ENCODE measurements around the gene RRM2.

The RRM2 gene

DNA sequence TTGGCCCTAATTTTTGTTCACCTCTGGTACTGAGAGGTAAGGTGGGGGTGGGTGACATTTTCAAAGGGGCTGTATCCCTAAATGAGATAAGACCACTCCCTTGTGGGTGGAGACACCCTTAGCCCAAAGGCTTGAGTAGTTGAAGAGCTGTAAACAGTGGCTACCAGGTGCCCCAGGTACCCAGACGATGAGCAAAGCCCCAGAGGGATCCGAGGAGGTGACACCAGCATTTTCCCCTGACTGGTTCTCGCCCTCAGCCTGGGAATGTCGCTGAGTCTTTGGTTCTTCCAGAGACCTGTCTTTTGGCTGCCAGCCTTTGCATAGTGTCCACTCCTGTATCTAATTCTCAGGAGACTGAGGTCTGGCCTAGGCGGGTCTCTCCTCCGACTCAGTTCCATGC, 36.5 kb downstream of the RRM2 start:
- no peak for DNase-seq

DNA sequence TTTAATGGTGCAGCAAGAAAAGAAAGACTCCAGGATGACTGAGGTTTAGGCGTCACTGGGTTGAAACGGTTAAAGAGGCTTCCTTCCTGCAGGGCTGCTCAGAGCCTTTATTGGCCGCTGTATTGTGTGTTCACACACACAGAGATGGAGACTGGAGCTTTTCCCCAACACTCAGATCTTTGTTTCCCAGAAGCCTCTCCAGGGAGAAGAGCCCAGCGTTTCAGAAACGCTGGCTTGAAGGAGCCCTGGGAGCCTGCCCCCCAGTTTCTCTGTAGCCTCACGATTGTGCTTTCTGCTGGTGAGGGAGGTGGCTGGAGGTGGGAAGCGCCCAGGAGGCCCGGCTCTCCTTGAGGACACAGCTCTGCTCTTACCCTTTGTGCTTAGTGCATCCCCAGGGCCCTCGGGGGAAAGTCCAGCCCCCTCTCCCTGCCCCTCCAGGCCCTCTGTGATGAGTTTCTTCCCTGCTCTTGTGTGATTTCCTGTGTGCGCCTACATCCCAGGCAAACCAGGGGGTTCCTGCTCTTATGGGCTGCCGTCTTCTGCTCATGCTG, 37.1 kb downstream of the RRM2 start:
- DNase-seq, result no peak

DNA sequence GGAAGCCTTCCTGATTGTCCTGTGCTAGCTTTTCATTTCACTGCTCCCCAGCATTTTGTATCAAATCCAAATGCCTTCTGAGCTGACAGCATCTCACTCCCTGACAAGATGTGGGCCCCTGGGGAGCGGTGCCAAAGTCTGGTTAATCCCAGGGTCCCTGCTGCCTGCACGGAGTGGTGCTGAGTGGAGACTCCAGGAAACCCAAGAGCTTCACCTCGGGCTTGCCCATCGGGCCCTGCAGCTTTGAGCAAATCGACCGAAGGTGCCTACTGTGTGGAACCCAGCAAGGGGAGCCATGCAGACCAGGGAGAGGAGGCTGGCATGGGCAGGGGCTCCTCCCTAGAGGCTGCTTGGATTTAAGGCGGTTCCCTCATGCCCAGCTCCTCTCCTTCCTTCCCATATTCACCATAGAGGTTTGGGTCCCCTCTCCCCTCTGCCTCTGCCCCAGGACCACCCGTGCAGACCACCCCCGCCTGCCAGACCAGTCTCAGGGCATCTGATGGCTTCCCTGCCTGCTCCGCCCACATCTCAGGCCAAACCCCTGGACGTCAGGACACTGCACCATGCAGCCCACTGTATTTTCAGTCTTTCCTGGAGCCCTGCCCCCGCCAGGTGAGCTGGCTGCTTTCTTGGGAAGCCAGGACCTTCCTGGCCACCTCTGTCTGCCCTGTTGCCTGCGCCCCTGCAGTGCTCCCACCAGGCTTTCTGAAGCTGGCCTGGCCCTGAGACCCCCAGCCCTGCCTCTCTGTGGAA, 37.8 kb downstream of the RRM2 start:
- DNase-seq, result no peak

DNA sequence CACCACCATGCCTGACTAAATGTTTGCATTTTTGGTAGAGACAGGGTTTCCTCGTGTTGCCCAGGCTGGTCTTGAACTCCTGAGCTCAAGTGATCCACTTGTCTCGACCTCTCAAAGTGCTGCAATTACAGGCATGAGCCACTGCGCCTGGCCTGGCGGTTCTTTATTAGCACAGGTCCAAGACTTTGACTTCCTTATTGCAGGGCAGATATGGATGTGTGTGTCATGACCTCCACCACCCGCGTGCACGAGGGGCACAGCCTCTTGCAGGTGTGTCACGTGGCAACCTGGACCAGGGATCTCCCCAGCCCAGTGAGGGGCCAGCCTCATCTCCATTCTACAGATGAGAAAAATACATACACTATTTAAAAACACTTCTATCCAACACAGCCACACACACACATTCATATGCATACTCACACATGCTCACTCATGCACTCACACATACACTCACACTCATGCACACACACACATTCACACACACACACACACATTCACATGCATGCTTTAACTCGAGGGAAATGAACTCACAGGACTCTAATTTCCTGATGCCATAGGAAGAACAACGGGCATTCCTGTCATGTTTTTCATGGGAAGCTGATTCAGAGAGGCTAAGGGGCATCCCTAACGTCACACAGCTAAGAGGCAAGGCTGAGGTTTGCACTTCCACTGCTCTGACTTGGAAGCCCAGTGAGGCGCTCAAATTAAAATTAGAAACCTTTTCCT, 38.8 kb downstream of the RRM2 start:
- no peak for DNase-seq

DNA sequence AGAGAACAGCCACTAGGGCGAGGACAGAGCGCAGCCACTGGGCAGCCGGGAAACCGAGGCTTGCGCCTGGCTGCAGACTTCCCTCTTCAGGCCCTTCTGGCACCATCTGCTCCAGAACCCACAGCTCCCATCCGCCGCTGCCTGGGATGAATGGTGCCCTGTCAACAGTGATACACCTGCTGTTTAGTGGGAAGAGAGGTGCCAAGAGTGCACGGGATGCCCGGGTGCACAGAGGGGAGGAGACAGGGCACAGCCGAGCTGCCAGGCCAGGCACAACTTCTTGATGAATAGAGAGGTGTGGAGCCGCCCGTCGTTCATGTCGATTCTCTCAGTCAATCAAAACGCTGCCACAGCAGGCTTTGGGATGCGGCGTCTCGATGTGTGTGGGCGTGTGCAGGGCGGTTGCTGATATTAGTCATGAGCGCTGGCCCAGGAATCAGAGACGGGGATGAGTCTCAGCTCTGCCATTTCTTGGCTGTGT, 39.5 kb downstream of the RRM2 start:
- DNase-seq, result no peak

DNA sequence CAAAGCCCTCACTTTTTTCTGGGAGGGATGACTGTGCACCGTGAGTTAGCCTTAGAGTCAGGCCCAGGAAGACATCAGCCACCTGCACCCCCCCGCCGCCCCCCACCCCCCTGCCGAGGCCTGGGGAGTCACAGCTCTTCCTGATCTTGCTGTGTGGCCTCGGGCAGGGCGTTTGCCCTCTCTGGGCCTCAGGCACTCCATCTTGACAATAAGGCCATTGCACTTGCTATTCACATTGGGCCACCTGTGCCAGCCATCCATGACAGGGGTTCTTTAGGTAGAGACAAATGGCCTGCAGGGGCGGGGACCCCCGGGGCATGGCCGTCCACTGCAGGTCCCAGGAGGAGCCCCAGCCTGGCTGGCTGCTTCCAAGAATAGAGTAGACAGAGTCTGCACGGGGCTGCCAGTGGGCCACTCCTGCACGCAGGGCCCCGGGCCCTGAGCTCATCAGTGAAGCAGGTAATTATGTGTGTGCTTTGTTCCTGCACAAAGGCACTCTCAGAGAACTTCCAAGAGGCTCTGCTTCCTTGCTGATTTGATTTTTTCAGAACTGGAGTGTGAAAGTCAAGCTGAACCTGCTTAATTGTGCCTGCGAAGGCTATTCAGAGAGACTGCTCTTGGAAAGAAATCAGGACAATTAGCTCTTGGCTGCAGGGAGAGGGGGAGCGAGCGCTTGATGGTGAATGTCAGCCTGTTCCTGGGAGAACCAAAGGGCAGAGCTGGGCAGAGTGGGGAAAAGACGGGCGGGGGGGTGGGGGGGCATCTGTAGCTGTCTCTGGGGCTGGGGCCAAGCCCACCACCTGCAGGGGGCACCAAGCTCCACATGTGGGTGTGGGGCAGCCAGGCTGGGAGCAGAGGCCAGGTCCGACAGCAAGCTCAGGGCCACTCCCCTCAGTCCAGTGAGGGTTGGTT, 40.3 kb downstream of the RRM2 start:
- DNase-seq, result no peak

DNA sequence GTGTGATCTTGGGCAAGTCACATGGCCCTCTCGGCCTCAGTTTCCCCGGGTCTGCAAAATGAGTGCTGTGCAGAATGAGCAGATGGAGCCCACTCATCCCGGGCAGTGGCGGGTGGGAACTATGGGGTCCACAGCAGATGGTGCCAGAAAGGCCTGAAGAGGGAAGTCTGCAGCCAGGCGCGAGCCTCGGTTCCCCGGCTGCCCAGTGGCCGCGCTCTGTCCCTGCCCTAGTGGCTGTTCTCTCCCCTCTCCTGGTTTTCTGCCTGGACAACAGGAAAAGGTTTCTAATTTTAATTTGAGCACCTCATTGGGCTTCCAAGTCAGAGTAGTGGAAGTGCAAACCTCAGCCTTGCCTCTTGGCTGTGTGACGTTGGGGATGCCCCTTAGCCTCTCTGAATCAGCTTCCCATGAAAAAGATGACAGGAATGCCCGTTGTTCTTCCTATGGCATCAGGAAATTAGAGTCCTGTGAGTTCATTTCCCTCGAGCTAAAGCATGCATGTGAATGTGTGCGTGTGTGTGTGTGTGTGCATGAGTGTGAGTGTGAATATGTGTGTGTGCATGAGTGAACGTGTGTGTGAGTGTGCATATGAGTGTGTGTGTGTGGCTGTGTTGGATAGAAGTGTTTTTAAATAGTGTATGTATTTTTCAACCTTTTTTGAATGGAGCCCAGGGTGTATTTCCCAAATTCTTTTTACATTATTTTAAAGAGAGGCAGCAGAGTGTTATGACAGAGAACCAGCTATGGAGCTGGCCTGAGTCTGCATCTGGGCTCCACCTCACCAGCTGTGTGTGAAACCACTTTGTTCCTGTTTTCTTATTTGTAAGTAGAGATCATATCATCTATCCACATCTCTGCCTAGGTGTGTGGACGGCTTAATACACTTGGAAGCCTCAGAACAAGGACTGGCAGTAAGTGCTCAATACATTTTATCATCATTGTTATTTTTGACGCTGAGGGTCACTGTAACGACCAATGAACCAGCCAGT, 41.3 kb downstream of the RRM2 start:
- no peak for DNase-seq

DNA sequence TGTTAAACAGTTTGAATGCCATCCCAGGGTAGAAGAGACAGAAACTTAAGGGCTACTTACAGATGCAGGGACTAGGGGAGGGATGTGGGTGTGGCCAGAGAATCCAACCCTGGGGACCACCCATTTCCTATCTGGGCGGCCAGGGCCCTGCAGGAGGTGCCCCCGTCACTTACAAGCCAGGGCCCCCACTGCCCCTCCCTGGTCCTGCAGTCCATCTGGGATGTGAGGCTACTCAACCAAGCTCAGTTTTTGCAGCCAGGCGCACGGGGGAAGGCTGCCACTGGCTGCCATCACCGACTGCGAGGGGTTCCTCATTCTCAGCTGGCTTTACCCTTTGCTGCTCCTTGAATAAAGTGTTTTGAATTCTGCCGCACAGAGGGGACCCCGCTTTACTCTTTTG, 42.1 kb downstream of the RRM2 start:
- DNase-seq, result no peak

DNA sequence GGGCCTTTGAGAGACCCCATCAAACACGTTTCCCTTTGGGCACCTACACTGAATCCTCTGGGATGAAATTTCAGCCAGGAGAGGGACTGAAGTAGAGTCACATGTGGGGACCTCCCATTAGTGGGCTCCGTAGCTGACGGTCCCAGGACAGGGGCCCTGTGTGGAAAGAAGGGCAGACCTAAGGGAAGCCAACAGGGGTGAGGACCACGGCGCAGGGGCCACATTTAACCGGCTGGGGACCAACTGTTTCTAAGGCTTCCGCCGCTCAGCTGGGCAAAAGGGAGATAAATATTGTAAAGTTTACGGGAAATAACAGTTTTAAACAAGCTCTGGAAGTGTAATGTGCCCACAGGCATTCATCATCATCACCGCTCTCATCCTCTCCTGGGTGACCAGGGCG, 42.7 kb downstream of the RRM2 start:
- DNase-seq, result no peak

DNA sequence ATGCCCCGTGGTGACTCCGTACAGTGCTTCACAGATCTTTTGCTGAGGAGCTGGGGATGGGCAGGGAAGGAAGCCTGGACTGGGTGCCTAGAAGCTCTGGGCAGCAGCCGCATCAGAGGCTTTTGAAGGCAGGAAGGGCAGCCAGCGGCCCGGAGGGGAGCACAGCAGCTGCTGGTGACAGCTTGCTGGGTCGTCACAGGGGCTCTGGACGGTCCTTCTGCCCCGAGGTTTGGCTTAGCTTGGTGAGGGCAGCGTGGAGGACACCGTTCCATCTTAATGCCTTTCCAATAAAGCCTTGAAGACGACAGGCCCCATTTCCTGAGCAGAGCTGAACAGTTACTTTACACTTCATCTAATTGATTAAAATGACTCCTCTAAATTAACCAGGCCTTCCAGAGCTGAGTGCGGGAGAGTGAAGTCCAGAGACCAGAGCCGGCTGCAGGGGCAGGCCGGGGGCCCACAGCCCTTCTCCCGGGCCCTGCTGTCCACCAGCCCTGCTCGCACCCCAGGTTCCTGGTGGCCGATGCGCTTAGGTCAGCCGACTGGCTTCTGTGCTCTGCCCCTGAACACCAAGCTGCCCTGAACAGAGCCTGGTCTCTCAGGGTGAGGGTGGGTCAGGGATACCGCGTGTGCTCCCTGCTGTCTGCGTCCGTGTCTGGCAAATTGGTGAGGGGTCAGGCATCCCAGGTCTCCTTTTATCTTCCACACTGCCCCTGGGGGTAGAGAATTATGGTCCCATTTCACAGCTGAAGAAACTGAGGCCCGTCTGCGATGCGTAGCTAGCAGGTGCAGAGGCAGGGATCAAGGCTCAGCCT, 43.5 kb downstream of the RRM2 start:
- DNase-seq, result no peak

DNA sequence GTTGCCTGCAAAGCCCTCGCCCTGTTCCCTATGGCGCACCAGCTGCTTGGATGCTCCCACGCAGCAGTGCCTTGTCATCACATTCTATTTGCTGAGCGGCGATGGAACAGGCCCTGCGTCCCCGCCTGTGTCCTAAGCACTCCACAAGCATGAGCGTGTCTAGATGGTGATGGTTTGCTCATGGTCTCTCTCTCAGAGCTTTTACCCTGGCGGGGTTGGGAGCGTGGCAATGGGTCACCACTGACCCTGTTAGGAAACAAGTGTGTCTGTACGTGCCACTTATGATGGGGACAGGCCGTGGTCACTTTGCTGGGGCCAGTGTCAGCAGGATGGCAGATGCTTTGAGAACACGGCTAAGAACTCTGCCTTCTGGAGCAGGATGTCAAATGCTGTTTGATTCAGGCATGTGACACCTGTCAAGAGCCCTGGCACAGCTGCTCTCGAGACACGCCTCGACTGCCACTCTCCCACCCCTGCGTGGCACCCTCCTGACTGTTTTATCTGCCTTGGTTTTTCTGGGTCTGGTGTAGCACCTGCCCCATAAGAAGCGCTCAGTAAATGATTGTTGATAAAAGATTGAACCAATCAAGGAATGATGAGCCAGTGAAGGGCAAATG, 44.2 kb downstream of the RRM2 start:
- no peak for DNase-seq

DNA sequence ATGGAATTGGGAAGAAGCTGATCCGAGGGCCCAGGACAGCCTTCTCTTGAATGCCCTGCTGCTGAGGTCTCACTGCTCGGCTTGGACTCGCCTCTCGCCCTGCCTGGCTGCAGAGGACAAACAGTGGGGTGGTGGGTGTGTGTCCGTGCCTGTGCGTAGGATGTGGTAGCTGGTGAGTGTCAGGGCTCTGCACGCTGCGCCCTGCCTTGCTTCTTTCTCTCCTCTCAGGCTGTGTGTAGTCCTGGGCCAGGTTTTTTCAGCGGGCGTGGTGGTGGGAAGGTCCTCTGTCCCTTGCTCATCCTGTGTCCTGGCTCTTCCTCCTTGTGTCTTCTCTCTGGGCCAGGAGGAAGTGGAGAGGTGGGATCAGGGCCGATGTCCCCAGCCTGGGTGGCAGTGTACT, 44.8 kb downstream of the RRM2 start:
- DNase-seq, result no peak

DNA sequence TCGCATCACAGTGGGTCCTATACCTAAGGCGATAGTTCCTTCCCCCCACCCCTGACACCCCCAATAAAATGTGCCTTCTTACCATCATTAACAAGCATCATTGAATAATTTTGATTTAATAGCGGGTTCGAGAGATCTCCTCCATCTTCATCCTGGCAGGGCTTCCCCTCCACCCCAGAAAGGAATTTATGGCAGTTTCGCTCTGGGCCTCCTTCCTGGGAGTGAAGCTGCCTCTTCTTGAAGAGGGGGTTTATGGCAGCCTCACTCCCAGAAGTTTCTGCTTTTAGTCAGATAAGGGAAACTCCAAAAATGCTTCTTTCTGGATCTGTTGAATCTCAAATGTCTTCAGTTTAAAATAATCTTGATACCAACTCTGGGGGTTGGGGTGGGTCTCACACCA, 45.7 kb downstream of the RRM2 start:
- DNase-seq, result no peak

DNA sequence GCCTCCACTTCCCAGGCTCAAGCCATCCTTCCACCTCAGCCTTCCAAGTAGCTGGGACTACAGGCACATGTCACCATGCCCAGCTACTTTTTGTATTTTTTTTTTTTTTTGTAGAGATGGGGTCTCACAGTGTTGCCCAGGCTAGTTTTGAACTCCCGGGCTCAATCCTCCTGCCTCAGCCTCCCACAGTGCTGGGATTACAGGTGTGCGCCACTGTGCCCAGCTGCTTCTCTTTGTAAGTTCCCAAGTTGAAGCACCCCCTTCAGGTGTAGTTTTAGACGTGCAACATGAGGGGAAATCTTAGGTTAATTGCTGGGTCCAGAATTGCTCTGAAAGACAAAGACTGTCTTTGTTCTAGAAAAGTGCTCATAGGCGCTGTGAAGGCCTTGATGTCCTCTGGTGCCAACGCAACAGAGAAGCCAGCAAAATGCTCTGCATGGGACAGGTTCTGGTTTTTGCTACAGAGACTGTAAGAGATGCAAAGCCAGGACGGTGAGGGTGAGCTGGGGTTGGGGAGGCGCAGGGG, 46.6 kb downstream of the RRM2 start:
- no peak for DNase-seq

DNA sequence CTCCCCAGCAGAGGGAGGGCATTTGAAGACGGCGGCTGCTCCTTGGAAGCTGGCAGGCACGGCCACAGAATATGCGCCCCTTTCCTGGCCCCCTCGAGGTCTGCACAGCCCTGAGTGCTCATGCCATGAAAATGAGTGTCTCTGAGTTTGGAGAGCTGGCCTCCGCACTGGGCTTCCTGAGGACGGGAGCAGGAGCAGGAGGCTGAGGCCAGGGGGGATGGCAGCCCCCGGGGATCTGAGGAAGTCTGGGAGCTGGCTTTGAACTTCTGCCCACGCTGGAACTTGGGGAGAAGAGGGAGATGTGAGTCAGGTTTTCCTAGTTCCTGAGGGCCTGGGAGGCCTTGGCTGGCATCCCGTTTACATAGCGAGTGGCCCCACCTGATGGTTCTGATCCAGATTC, 47.0 kb downstream of the RRM2 start:
- no peak for DNase-seq

DNA sequence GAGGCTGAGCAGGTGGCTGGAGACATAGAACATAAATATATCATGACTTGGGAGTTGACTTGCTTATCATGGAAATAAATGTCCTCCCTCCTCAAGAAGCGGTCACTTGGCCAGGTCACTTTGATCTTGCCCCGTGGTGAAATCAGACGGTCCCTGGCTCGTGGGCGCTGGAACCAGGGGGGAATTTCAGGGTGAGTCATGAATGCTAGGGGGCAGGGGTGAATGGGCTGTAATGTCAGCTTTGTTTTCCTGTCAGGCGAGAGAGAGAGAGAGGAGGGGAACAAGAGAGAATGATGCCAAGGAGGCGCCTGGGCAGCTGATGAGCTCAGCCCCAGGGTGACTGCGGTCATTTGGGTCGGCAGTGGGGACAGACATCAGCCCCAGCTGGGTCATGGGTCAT, 47.7 kb downstream of the RRM2 start:
- no peak for DNase-seq

DNA sequence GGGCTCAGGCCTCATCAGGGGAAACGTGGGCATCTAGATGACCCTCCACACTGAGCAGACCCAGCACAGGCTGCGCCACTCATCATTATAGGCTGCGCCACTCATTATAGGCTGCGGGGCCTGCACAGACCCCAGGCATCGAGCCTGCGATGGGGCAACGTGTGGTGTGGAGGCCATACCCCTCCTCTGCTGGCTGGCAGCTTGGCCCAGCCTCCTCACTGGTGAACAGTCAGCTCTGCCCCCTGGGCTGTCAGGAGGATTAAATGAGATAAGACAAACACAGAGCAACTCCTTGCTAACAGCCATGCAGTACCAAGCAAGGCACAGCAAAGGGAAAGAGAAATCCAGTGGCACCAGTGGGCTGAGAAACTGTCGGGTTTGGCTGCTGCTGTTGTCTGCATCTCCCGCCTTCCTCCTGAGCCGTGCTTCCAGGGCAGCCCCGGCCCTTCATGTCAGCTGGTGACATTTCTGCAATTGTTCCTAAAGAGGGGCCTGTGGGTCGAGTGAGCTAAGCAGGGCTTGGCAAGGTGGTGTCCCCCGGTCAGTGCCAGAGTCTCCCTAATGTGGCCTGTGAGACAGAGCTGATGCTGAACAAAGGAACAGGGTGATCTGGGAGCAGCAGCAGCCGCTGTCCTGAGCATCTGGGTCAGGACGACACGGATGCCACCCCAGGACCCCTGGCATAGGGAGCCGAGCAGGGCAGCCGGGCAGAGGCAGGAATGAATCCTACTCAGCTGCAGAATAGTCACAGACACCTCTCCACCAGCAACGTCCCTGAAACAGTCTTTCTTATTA, 48.7 kb downstream of the RRM2 start:
- DNase-seq, result no peak

DNA sequence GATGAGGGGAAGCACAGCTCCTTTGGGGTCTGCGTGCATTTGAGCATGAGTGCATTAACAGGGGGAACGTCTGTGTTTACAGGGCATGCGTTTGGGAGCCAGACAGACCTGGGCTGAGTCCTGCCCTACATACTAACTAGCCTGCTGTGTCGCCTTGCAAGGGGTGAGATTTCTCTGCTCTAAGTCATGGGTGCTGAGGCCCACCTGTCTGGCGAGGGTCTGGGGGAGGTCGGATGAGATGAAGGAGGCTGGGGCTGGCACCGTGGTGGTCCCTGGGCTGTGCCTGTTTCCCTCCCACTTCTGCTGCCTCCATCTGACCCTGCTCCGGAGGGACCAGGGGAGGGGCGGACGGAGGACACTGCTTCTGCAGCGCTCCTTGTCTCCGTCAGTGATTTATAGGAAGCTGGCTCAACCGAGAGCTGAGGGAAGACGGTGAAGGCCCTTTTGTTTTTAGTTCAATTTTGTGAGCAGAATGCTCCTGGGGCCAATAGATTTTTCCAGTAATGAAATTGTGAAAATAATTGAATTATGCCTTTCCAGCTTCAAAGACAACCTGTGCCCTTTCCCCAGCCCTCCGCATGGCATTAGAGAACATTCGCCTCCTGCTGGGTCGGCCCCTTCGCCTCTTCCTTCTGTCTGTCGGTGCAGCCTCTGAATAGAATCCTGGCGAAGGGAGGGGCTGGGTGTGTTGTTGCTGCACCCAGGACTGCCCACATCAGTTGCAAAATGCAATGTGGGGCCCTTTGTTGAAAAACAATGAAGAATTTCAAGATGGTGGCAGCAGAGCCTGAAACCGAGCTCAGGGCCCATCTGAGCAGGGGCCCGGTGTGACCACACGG, 49.7 kb downstream of the RRM2 start:
- DNase-seq, result no peak
